CD4-positive, alpha-beta T cell treated with Interleukin-1 beta for 1 hour (primary cell): Measurements from ENCODE around the gene BACE1.
A peak's percentile ranks its signal among the peaks of the same experiment; 100 is the strongest.

Experiments
- DNase-seq, 2 donors: peaks; one replicate each; pipeline ENCODE4 v3.0.0-alpha.2; 2020 to 2022

Gene BACE1

GRCh38 chr11:117305145-117305544, 10.9 kb downstream of the BACE1 start:
- no peak for DNase-seq

DNA sequence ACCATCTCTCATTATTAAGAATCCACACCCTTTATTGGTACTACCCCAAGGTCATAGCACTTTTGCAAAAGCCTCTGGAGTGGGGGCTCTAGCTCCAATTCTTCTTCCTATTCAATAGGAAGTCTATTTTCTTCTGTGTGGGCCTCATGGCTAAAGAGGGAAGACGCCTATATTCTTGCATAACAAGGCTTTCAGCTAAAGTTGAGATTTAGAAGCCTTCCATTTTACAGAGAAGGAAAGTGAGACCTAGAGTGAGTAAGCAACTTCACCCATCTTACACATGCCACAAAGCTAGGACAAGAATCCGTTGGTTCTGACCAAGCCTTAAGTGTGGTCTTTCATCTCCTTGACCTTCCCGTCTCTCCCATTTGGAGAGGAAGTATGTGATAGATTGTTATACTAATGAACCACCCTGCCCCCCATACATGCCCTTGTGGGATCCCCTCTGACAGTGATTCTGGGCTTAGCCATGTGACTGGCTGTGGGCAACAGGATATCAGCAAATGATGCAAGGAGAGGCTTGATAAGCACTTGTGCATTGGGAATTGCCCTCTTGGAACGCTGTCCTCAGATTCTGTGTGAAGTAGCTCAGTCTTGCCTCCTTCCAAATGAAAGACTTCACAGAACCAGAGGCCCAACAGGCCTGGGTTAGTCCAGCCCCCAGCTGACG, 12.3 kb downstream of the BACE1 start:
- DNase-seq: no peak

GRCh38 chr11:117303101-117303500, 13.0 kb downstream of the BACE1 start:
- DNase-seq: no peak

GRCh38 chr11:117302228-117302627, 13.8 kb downstream of the BACE1 start:
- no peak for DNase-seq

GRCh38 chr11:117300773-117301172, 15.3 kb downstream of the BACE1 start:
- DNase-seq: no peak

DNA sequence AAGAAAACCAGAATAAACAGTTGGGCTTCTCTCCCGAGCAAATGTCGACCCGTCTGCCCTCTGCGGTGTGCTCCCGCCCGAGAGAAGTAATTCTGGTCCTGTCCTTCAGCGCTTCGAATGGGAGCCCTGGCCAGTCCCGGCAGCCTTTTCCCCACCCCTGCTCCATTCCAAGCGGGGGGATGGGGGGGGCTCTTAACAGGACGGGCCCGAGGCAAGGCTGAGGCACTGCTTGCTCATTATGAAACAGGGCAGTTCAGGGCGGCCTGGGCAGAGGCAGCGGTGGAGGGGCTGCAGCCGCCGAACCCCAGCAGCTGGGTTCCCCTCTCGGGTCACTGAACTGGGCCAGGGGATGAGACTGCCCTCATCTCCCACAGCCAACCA, 15.8 kb downstream of the BACE1 start:
- DNase-seq: no peak

- no peak for DNase-seq
Observed at GRCh38 chr11:117299351-117300282, 16.4 kb downstream of the BACE1 start.

DNA sequence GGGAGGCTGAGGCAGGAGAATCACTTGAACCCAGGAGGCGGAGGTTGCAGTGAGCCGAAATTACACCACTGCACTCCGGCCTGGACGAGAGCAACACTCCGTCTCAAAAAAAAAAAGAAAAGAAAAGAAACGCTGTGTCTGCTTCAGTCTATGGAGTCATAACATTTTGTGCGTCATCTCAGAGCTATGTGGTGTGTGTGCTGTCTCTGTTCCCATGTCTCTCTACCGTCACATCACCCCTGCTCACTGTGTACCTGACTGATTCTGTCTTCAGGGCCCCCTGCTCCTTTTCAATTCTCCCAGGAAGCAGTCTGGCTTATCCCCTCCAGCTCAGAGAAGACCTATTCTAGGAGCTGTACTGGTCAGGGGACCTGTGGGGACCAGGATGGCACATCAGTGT, 17.9 kb downstream of the BACE1 start:
- no peak for DNase-seq

- no peak for DNase-seq
Observed at GRCh38 chr11:117296881-117297280, 19.2 kb downstream of the BACE1 start.

DNA sequence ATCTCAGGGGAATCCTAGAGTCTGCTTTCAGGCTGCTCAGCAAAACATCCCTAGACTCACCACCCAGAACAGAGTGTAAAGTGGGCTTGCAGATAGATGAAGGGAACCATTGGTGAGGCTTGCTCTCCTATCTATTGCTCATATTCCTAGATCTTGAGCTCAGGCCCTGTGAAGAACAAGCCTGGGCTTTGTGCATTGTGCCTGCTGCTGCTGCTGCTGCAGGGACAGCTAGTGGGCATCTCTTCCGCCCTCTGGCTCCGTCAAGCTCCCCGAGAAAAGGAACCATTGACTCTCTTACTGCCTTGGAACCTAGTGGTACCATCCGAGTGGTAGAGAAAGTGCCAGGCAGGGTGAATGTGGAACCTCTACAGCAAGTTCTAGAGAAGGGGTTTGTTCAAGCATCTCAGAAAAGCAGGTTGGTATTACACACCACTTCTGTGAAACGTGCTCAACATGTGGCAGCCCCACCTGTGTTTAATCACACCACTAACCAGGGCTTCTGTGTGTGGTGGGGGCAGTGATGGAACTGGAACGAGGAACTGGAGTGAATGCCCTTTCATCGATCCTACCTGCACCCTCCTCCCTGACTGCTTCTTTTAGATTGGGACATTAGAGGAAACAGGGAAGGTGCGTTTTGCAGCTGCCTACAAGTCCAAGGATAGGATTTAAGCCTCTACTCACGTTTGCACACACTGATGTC, 20.5 kb downstream of the BACE1 start:
- no peak for DNase-seq

DNA sequence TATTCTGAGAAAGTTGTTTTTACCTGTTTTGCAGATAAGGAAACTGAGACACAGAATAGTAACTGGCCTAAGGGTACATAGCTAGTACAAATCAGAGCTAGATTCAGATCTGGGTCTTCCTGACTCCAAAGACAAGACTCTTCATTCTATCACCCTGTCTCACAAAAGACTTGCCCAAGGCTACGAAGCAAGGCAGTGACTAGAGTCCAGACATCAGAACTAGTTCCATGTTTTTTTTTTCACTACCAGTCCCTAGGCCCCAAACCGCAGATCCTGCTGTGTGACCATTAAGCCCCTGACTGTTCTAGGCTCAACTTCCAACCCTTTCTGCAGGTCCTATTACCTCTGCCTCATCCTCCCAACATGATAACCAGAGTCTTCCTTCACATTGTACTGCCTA, 23.4 kb downstream of the BACE1 start:
- no peak for DNase-seq

GRCh38 chr11:117290809-117291396, 25.2 kb downstream of the BACE1 start, which contains the start of gene BACE1-AS:
BACE1-AS (plus strand) TSS chr11:117291346.
- no peak for DNase-seq

- no peak for DNase-seq
Observed at GRCh38 chr11:117289795-117290194, 26.3 kb downstream of the BACE1 start.

DNA sequence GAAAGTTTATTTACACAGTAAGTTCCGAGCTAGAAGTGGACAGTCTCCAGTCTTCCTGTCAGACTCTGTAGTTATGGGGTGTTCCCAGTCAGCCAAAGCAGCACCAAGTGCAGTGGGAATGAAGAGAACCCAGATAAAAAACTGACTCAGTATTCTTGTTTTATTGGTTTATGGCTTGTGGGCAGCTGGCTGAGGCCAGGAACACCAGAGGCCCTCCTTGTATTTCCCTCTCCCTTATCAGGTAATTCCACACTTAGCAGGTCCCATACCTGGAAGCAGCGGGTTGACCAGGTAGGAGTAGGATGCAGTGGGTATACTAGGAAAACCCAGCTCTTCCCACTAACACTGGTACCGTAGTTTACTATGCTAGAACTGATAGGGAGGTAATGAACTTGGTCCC, 28.4 kb downstream of the BACE1 start:
- no peak for DNase-seq

GRCh38 chr11:117286588-117286987, 29.5 kb downstream of the BACE1 start:
- DNase-seq: no peak

- DNase-seq: no peak
Observed at GRCh38 chr11:117284053-117284452, 32.0 kb downstream of the BACE1 start.

GRCh38 chr11:117282956-117283355, 33.1 kb downstream of the BACE1 start:
- DNase-seq: no peak

GRCh38 chr11:117281869-117282268, 34.2 kb downstream of the BACE1 start:
- no peak for DNase-seq

DNA sequence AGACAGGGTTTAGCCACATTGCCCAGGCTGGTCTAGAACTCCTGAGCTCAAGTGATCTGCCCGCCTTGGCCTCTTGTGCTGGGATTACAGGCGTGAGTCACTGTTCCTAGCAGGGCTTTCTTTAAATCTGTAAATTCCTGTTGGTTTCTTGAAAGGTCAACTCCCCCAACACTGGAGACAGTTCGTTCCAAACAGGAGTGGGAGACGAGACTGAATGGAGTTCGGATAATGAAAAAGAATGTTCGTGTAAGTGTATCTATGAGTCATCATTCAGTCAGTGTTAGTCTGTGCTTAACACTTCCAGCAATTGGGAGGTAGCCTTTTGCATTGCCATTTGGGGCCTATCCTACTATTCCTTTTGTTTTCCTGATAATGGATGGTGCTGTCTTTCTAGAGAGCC, 34.9 kb downstream of the BACE1 start:
- DNase-seq: no peak

DNA sequence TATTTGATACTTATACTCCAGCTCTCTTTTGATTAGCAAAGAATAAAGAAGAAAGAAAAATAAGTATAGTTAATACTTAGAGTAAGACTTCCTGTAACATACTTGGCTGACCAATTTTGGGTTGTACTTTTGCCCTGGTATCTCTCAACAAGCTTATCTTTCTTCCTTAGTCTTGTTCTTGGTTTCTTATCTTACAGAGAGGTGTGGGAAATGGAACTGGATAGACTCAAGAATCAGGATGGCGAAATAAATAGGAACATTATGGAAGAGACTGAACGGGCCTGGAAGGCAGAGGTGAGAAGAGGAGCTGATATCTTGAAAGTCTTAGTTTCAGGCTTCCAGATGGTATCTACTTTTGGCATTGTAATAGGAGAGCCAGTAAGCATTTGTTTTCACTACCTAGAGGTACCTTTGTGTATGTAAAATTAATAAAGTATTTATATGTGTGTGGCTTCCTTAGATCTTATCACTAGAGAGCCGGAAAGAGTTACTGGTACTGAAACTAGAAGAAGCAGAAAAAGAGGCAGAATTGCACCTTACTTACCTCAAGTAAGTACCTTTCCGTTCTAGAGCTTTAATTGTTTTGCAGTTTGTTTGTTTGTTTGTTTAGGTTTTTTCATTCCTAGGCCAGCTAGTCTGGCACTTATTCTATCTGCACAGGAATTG, 36.2 kb downstream of the BACE1 start:
- peak in 1 of 2 donors; percentile 39 for DNase-seq

- DNase-seq: no peak
Observed at GRCh38 chr11:117278347-117278746, 37.7 kb downstream of the BACE1 start.

DNA sequence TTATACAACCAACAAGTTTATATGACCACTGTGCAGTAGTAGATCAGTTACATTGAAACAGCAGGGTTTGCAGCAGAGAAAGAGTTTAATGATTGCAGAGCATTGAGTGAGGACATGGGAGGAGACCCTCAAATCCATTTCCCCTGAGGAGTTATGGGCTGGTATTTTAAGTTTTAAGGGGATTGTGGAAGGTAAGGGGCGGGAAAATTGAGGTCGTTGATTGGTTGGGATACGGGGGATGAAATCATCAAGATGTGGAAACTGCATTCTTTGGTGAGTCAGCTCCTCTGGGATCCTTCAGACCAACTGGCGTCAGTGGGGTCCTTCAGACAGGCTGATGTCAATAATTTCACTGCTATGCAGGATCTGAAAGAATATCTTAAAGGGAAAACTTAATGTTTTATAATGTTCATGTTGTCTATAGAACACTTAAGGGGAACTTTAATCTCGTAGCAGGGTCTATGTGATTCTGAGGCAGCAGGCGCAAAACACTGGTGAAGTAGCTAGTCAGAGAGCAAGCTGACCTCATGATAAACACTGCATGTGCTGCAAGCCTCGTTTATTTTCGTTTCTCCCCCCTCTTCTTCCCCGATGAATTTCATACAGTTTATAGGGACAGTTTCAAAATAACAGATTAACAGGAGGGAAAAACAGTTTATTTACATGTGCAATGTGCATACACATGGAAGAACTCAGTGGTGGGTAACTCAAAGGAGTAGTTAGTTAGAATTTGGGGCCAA, 42.3 kb downstream of the BACE1 start:
- DNase-seq: no peak
